ENCODE results near the gene JAKMIP3.

JAKMIP3 gene

DNA sequence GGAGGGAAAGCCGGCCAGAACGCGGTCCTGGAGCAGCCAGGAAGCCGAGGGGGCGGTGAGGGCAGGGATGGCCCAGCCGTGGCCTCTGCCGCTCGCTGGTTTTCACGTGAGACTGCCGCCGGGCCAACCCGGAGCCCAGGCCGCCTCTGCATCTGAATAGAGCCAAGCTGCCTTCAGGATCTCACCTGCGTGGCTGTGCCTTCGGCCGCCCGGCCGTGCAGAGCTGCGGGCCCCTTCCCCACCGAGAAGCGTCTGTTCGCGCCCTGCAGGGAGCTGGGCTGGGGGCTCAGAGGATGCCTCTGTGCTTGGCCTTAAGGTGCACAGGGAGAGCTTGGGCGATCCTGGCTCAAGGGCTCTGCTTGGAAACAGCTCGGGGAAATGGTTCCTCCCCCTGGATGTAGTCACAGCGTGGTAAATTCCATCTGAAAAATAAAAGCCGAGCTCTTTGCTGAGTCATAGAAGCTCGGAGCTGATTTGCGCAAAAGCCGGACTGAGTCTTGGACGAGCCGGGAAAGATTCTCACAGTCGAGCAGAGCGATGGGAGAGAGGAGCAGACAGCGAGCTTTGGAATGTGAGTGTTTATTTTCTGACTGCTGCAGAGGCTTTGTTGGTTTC, at the start of gene JAKMIP3:
JAKMIP3 (plus strand) TSS at position 456 of the 615 bp plus-strand sequence. CDS start 38,863 bp downstream, outside the sequence.
- peak; percentile 82 for DNase-seq

DNA sequence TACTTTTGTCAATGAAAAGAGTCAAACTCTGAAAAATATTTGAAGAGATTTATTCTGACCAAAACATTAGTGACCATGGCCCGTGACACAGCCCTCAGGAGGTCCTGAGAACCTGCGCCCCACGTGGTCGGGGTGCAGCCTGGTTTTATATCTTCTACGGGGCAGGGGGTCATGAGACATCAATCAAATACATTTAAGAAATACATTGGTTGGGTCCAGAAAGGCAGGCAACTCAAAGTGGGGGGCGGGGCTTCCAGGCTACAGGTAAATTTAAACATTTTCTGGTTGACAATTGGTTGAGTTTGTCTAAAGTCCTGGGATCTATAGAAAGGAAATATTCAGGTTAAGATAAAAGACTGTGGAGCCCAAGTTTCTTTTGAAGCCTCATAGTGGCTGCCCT, 49.2 kb upstream of the JAKMIP3 start:
- DNase-seq: no peak

DNA sequence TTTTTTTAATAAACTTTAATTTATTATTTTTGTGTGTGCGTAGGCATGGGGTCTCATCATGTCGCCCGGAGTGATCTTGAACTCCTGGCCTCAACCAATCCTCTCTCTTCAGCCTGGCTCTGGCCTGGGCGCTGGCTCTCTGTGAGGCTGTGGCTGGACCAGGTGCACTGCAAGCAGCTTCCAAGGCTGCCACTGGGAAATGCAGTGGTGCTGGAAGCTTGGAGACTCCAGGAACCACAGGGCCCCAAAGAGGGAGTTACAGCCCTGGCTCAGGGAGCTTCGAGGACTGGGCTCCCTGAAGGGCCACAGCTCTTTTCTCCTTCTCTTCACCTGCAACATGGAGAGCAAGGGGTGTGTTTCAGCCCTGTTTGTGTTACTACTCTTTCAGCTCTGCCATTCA, 47.3 kb upstream of the JAKMIP3 start:
- DNase-seq: no peak

DNA sequence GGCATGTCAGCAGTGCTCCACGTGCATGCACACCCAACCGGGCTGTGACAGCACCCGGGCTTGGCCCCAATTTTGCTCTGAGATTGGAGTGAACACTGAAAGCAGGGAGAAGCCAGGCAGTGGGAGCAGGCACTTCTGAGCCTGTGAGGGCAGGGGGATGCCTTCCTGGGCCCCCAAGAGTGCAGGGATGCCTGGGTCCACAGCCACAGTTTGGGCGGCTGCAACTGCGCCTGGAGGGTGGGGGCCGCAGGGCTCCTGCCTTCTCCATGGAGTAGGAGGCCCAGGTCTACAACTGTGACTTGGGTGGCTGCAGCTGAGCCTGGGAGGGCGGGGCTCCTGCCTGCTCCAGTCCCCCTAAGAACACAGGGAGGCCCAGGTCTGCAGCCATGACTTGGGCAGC, 46.4 kb upstream of the JAKMIP3 start:
- DNase-seq: no peak

DNA sequence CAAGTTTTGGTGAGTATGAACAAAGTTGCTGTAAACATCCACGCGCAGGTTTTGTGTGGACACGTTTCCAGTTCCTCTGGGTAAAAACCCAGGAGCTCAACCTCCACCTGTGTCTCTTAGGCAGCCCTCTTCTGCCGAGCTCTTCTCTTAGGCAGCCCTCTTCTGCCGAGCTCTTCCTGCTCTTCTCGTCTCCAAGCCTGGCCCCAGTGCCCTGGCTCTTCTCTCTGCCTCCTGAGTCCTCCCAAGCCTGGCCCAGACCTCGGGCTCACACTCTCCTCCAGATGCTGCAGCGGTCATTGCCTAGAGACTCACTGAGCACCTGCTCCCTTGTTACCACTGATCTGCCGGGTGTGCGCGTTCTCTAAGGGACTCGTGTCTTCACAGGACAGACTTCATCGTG, 45.3 kb upstream of the JAKMIP3 start:
- no peak for DNase-seq

DNA sequence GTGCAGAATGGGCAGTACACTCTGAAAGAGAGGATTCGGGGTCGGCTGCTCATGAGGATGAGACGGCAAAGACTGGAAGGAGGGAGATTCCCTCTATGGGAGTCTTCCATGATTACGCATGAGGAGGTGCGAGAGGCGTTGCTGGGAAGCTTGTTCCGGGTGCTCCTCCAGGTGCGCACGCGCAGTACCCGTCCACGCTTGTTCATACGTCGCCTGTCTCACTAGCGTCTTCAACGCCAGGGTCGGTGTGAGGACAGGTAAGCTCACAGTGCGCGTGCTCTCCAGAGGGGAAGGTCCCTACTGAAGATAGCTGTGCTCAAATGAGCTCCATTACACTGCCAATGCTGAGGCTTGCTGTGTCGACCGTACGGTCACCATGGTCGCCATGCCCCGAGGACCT, 44.7 kb upstream of the JAKMIP3 start:
- no peak for DNase-seq

DNA sequence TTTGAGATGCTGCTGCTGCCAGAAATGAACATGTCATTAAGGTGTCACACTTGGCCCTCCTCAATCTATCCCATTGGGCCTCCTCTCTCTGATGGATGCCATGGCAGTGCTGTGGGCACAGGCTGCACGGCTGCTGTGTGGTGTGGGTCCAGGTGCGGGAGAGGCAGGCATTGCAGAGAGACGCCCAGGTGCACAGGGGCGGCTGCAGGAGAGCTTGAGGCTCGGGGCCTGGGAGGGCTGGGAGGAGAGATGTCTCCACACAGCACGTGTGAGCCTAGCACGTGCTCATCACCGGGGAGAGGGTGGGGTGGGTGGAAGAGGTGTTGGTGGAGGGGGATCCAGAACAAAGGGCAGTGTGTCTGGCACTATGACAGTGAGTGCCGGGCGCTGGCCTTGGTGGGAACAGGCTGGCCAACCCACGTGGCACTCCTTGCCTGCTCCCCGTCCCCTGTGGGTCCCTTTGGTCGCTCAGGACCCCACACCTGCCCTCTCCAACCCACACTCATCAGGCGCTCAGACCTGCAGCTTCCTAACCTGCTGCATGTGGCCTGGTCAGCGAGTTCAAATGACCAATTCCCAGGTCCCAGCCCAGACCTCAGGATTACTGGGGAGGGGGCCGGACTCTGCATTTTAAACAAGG, 44.1 kb upstream of the JAKMIP3 start:
- no peak for DNase-seq

DNA sequence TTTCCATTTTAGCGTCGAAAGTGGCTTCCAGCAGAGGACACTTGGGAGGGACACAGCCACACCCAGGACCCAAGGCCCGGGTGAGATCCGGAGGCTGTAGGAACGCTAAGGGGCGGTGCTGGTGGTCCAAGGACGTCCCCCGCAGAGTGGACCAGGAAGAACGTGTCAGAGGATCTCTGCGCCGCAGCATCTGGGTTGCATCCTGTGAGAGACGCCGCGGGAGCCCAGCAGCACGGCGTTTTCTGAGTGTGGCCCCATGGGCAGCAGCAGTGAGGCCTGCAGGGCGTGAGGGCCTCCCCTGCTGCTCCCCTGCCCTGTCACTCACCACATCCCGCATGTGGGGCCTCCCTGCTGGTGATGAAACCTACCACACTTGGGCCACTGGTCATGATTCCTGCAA, 43.5 kb upstream of the JAKMIP3 start:
- DNase-seq: no peak

DNA sequence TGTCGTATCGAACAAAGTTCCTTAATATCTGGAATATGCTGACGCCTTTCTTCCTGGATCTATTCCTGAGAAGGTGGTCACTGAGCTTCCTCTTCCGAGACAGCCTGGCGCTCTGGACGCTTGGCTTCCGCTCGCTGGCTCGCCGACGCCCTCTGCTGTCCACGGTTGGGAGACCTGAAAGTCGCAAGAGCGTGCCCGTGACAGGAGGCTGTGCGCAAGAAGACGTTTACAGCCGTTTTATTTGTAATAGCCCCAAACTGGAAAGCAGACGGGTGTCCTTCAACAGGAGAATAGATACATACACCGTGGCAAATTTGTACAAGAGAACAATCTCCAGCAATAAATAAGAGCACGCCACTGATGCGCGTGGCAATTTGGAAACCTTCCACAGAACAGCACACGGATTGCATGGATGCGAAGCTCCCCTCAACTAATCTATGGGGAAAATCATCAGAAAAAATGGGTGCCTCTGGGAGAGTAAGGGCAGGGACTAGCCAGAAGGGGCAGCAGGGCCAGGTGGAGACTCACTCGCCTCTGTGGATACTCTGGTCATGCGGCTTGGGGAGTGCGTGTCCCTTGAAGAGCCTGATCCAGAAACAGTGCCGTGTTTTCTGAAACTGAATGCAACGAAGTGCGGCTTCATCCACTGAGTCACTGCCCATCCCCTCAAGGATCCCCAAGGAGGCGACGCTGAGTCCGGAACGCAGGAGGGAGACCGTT, 42.5 kb upstream of the JAKMIP3 start:
- peak; percentile 24 for DNase-seq

DNA sequence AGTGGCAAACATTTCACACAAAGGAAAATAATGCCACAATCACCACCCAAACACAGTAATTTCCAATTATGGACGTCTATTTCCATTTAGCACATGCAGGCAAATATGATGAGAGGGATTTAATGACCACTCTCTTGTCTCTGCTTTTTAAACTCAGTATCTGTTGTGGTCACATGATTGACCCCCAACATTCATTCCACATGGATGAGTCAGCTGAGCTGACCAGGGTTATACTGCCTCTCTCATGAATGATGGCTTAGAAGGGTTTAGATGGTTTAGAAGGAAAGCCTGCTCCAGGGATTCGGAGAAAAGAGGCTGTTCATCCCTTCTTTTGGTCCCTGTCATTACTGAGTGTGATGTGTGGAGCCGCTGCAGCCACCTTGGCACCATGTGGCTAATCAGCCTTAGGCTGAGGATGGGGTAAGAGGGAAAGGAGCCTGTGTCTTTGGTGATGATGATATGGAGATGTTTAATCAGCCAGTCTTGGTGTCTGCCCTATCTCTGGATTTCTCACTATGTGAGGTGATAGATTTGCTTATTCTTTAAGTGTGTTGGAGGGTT, 38.2 kb upstream of the JAKMIP3 start:
- no peak for DNase-seq

DNA sequence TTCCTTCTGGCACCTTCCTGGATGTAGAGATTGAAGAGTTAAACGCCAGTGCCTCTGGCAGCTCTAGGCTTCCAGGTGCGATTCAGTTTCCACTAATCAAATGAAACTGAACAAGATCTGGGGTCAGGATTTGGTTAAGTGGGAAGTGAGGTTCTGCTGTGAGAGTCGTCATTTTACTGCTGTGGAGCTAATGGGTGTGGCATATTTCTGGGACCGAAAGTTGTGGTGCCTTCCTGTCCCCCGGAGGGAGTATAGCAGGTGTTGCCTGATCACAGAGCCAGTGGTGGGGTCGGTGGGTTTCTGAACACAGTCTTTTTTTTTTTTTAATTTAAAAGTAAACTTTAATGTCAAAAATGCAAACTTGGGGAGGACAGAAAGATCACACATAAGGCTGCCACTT, 37.0 kb upstream of the JAKMIP3 start:
- DNase-seq: no peak

DNA sequence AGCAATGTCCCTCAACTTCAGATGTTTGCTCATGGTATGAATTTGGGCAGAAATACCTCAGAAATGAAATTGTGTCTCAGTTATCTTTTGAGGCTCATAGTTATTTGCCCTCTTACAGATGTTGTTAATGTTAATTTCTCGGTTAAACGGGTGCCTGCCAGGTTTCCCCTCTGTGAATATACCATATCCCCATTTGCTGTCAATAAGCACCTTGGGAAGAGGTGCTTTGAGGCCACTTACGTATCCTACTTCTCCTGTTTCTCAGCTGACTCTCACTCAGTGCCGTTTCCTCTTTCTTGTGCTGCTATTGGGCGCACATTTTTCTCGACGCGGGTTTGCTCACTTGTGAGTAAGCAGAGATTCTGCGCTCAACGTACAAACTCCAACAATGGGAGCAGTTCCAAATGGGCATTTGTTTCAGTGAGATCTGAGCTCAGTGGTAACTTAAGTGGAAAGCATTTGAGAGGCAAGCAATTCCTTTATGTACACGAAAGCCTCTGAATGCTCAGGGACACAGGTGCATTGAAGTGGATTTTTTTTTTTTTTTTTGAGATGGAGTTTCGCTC, 34.8 kb upstream of the JAKMIP3 start:
- DNase-seq: no peak

DNA sequence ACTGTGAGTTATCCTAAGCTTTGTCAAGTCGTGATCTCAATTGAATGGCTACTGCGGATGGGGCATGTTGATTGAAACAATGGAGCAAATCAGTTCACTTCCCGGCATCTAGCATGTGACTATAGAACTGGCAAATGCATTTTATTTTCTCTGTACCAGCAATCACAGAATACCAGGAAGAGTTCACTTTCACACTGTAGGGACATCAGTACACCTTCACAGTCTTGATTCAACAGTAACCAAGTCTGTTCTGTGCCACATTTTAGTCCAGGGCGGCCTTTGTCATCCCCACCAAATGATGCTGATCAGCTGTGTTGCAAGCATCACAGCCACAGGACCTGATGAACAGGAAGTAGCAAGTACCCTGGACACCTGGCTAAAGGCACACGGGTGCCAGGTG, 32.1 kb upstream of the JAKMIP3 start:
- no peak for DNase-seq

DNA sequence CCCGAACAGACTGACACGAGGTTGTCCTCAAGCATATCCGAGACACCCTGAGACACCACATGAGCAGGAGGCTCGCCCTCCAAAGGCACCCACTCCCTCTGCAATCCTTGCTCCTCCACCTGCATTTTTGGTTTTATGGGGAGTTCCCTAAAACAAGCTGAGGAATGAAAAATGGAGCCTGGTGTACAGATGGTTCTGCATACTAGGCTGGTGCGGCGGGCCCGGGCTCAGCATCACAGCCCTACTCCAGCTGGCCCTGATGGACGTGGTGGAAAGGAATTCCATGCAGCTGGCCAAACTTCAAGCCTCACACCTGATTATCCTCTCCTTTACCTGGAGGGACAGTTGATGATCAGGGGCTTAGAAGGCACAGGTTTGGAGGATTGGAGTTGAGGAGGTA, 30.3 kb upstream of the JAKMIP3 start:
- no peak for DNase-seq

DNA sequence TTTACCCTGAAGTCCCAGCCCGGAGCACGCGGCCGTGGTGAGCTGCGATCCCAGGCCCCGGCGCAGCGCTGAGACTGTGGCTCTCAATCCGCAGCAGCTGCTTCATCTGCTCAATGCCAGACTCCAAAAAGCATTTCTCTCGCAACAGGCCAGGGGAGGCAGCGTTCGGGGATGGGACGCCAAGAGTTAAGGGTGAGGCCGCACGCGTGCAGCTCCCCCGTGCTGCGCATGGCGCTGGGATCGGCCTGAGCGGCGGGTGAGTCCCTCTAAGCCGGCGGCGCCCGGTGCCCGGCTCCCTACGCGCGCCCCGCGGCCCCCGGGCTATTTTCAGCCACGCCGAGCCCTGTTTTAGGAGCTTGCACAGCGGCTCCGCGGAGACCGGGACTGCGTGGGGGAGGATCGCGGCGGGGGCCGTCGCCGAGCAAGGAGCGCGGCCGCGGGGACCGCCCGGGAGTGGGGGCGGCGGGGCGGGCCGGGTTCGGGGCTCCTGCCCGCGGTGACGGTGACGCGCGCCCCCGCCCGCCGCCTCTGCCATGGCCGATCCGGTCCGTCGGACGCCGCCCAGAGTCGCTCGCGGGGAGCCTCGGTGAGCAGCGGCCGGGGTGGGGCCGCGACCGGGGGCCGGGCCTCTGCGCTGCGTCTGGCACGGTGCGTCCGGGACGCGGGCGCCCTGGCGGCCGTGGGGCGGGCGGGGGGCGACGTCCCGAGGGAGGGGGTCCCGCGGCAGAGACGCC, 29.4 kb upstream of the JAKMIP3 start:
- DNase-seq: no peak

DNA sequence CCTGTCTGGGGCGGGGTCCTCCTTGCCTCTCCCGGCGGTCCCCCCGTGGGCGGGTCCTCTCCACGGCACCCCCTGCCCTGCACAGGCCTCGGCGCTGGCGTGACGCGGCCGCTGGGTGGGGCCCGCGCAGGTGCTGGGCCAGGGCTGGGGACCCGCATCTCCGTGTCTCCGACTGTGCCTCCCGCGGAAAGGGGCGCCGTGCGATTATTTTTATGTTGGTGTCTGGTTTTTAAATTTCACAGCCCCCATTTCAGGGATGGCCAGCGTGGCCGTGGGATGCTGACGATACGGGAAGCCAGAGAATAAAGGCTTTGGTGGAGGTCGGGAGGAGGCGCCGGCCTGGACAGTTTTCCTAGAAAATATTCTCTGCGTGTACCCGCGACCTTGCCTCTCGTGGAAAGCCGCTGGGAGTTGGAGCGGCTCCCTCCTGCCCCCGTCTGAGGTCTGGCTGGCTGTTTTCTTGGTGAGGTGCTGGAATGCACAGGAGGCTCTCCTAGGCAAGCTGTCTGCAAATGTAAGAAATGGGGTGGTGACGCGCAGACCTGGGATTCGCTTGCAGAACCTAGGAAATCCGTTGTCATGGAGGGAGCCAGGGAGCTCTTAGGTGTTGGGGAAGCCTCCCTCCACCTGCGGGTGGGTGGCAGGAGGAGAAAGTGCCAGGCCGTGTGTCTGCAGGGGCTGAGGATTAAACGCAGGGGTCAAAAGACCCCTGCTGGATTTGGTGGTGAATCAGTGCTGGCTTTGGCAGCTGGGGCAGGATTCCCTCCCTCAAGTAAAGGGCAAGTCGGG, 28.7 kb upstream of the JAKMIP3 start:
- DNase-seq: no peak

DNA sequence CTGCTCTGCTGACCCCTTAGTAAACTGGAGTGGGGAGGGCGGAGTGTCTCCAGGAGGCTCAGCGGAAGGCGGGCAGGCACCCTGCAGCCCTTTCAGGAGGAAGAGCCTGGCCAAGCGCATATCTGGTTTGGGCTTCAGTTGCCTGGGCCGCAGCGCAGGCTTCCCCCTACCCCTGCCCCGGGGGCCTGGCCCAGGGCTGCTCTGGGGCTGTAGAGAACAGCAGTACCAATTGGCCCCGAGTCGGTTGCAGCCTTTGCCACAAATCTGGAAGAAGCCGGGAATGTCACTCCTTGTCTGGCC, 28.1 kb upstream of the JAKMIP3 start:
- DNase-seq: no peak

DNA sequence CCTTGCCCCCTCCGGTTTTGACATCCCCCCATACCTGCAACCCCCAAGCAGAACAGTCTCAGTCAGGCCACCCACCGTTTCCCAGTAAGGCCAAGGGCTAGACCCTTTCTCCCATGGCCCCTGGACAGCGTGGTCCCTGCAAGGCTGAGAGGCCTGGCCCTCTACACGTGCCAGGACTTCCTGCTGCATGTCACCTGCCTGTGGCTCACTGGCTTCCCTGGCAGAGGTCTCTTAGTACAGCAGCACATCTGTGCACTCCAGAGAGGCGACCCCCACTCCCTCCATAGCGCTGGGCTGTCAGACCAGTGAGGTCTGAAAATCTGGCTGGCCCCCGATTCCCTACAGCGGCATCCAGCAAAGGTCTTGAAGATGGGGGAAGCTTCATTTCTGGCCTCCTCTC, 26.4 kb upstream of the JAKMIP3 start:
- no peak for DNase-seq

DNA sequence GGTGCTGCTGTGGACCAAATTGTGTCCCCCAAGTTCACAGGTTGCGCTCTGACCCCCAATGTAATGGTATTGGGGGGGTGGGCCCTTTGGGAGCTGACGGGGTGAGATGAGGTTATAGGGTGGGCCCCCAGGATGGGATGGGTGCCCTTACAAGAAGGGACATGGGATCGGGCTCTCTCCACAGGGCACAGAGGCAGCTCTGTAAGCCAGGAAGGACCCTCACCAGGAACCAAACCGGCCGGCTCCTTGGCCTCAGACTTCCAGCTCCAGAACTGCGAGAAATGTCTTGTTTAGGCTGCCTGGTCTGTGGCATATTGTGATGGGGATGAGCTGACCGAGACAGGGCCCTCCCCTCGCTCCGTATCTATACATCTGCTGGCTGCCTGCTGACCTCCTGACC, 25.7 kb upstream of the JAKMIP3 start:
- no peak for DNase-seq

DNA sequence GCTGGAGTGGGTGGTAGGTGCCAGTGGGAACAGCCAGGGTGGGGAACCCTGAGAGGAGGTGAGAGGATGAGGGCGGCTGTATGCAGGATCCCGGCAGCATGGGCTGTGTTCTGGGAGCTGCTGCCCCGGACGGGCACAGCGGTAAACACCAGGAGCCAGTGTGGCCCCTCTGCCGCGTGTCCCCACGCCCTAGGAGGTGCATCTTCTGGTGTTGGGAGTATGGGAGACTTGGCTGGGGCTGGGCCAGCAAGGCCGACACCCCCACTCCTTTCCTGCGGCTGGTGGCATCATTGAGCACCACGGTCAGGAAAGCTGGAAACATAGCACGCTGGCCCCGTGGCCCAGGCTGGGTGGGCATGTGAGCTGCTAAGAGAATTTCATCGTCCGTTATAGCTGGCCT, 24.4 kb upstream of the JAKMIP3 start:
- no peak for DNase-seq

DNA sequence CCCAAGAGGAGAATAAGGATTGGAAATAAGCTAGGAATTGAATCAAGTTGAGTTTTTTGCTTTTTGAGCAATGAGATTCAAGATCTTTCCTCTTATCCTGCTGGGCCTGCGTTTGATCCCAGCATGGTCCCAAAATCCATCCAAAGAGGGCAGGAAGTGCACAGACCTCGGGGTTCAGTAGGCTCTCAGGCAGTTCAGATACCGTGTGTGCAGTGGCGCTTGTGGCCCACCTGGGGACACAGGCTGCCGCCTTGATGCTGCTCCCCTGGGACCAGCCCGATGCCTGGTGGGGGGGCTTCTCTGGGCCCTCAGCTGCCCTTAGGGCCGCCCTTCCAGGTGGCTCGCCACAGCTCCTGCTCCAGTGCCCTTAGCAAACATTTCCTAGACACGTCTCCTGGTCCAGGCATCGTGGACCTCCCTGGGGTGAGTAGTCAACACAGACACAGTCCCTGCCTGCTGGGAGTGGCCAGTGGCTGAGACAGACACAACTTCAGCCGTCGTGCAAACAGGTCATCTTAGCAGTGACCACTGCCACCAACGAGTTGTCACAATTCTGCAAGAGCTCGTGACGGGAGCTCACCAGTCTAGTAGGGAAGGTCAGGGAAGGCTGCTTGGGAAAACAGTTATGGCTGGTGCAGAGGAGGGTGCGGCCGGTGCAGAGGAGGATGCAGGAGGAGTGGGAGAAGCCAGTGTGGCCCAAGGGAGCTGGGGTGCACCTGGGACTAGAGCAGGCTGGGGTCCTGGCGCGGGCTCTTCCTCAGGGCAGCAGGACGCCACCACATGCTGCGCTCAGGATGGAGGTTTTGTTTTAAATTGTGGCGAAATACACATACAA, 21.7 kb upstream of the JAKMIP3 start:
- DNase-seq: no peak

DNA sequence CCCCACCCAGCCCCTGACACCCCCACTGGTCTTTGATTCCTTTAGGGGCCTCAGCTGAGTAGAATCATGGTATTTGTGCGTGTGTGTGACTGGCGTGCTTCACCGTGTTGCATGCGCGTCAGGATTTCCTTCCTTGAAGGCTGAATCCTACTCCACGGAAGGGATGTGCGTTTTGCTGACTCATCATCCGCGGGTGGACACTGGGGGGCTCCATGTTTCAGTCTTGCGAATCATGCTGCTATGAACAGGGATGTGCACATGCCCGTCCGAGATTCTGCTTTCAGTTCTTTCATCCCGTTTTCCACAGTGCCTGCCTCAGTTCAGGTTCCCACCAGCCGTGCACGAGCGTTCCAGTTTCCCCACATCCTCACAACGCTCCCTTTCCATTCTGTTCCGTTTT, 20.9 kb upstream of the JAKMIP3 start:
- DNase-seq: no peak

All from kidney glomerular epithelial cell (primary cell).